SK-N-SH (cell line): Measurements from ENCODE around the gene GRIA1. TPM values are rescaled to one million over a fixed set of nuclear protein-coding genes. Genes with fewer than 3 reads are reported as not detected.

ENCODE experiments used
- CTCF ChIA-PET: fragments of 300-600, 350-600 bp; formaldehyde crosslinking; extraction: SDS; loops from one replicate; lab custom pipeline; 2021; lab: Yijun Ruan, JAX
- POLR2A ChIA-PET: fragments of 350-600 bp; sonication (Branson Sonifier 250); formaldehyde crosslinking; extraction: SDS; loops from one replicate; lab custom pipeline; 2020; ENCODE audit warnings: antibody characterized with exemption, inconsistent platforms; lab: Yijun Ruan, JAX
- DNase-seq: peaks from one replicate; pipeline ENCODE4 v3.0.0; 2012
- H2AFZ ChIP-seq: fragments of 200-600 bp; sonication (generic); 2 replicates; pipeline ENCODE4 v1.8.1; 2016; ENCODE audit warnings: antibody characterized with exemption, mild to moderate bottlenecking, low read depth
- H3F3A ChIP-seq: fragments of 200-600 bp; sonication (generic); replicated peaks from 2 replicates; pipeline ENCODE3; 2016; ENCODE audit warnings: antibody characterized with exemption, mild to moderate bottlenecking; ENCODE audit not compliant: insufficient read depth
- H3K27ac ChIP-seq, 2 experiments: fragments of 200-500 bp in 1 of 2; fragments of 200-600 bp in 1 of 2; sonication (Bioruptor generic) in 1 of 2; sonication (generic), shearing (Covaris generic) in 1 of 2; 2 replicates each; pipeline versions ENCODE4 v1.5.1 to v1.6.1; 2014 to 2016; ENCODE audit warnings: low read depth in 2 of 2, inconsistent platforms in 1 of 2, low read length in 1 of 2, mild to moderate bottlenecking in 1 of 2, mixed read lengths in 1 of 2
- H3K27me3 ChIP-seq: fragments of 200-600 bp; sonication (generic), shearing (Covaris generic); 2 replicates; pipeline ENCODE4 v1.6.1; 2016; ENCODE audit warnings: mixed run types; ENCODE audit not compliant: insufficient read depth
- H3K36me3 ChIP-seq, 2 experiments: fragments of 200-500 bp in 1 of 2; fragments of 200-600 bp in 1 of 2; sonication (Bioruptor generic) in 1 of 2; sonication (generic) in 1 of 2; replicated peaks in 1 of 2; 2 replicates each; pipeline versions ENCODE3 to v1.5.1; 2014 to 2016; ENCODE audit warnings: low read length in 1 of 2, mild to moderate bottlenecking in 1 of 2; ENCODE audit not compliant: insufficient read depth in 2 of 2, control insufficient read depth in 1 of 2
- H3K4me1 ChIP-seq, 2 experiments: fragments of 200-500 bp in 1 of 2; fragments of 200-600 bp in 1 of 2; sonication (Bioruptor generic) in 1 of 2; sonication (generic), shearing (Covaris generic) in 1 of 2; 2 replicates each; pipeline versions ENCODE4 v1.5.1 to v1.6.1; 2014 to 2016; ENCODE audit warnings: low read depth in 1 of 2, low read length in 1 of 2, mixed run types in 1 of 2; ENCODE audit not compliant: insufficient read depth in 2 of 2, control insufficient read depth in 1 of 2
- H3K4me2 ChIP-seq: fragments of 200-600 bp; sonication (generic), shearing (Covaris generic); 2 replicates; pipeline ENCODE4 v1.6.1; 2017; ENCODE audit warnings: mixed run types
- H3K4me3 ChIP-seq, 2 experiments: fragments of 200-500 bp in 1 of 2; fragments of 200-600 bp in 1 of 2; sonication (Bioruptor generic) in 1 of 2; sonication (generic), shearing (Covaris generic) in 1 of 2; 2 replicates each; pipeline versions ENCODE4 v1.5.1 to v1.8.1; 2014 to 2016; ENCODE audit warnings: low read depth in 2 of 2, inconsistent platforms in 1 of 2, low read length in 1 of 2, mild to moderate bottlenecking in 1 of 2, mixed read lengths in 1 of 2, moderate library complexity in 1 of 2
- H3K79me2 ChIP-seq: fragments of 200-600 bp; sonication (generic); 2 replicates; pipeline ENCODE4 v1.8.1; 2017; ENCODE audit warnings: mild to moderate bottlenecking; ENCODE audit not compliant: insufficient read depth
- H3K9ac ChIP-seq: fragments of 200-600 bp; sonication (generic); 2 replicates; pipeline ENCODE4 v1.6.1; 2017; ENCODE audit warnings: mixed run types
- H3K9me2 ChIP-seq: fragments of 200-600 bp; sonication (generic); 2 replicates; pipeline ENCODE4 v1.6.1; 2017; ENCODE audit warnings: mixed run types
- H3K9me3 ChIP-seq: fragments of 200-600 bp; sonication (generic); 2 replicates; pipeline ENCODE4 v1.6.1; 2017; ENCODE audit warnings: mixed run types, mild to moderate bottlenecking, moderate library complexity
- H4K20me1 ChIP-seq: fragments of 200-600 bp; sonication (generic); 2 replicates; pipeline ENCODE4 v1.6.1; 2017; ENCODE audit warnings: mild to moderate bottlenecking, mixed run types; ENCODE audit not compliant: insufficient read depth
- CHD2 ChIP-seq: fragments of 150-350 bp; IDR thresholded peaks from 2 replicates; pipeline ENCODE4 v1.6.1; 2018; ENCODE audit warnings: low read length; ENCODE audit not compliant: partially characterized antibody
- ELF1 ChIP-seq: IDR thresholded peaks from 2 replicates; pipeline ENCODE4 v1.4.0; 2012
- FOXJ3 ChIP-seq: sonication (generic); formaldehyde crosslinking; IDR thresholded peaks from 2 replicates; pipeline ENCODE4 v1.5.1; 2020; ENCODE audit warnings: mild to moderate bottlenecking, missing genetic modification reagents
- FOXM1 ChIP-seq: IDR thresholded peaks from 2 replicates; pipeline ENCODE4 v1.4.0; 2012; ENCODE audit warnings: low read depth, mild to moderate bottlenecking
- MAX ChIP-seq: IDR thresholded peaks from 2 replicates; pipeline ENCODE4 v1.4.0; 2012; ENCODE audit warnings: low read depth
- MEF2A ChIP-seq: IDR thresholded peaks from 2 replicates; pipeline ENCODE4 v1.4.0; 2012; ENCODE audit warnings: low read depth, borderline replicate concordance
- MXI1 ChIP-seq: IDR thresholded peaks from 2 replicates; pipeline ENCODE4 v1.6.1; 2012; ENCODE audit warnings: mild to moderate bottlenecking, low read depth, low read length, improper control_type of control experiment
- NFIC ChIP-seq: IDR thresholded peaks from 2 replicates; pipeline ENCODE4 v1.4.0; 2012; ENCODE audit warnings: borderline replicate concordance
- POLR2AphosphoS5 ChIP-seq: IDR thresholded peaks from 2 replicates; pipeline ENCODE4 v1.6.1; 2012; ENCODE audit warnings: low read depth, low read length
- RCOR1 ChIP-seq: fragments of 150-350 bp; IDR thresholded peaks from 2 replicates; pipeline ENCODE4 v1.6.1; 2017; ENCODE audit warnings: antibody characterized with exemption, low read length
- SIN3A ChIP-seq: IDR thresholded peaks from 2 replicates; pipeline ENCODE4 v1.6.1; 2012; ENCODE audit warnings: low read depth, mild to moderate bottlenecking, low read length, moderate library complexity, borderline replicate concordance
- TAF1 ChIP-seq: IDR thresholded peaks from 2 replicates; pipeline ENCODE4 v1.6.1; 2012; ENCODE audit warnings: low read depth, mild to moderate bottlenecking, low read length, moderate library complexity, borderline replicate concordance
- TEAD4 ChIP-seq: IDR thresholded peaks from 2 replicates; pipeline ENCODE4 v1.4.0; 2012; ENCODE audit warnings: mild to moderate bottlenecking, borderline replicate concordance; ENCODE audit not compliant: insufficient read depth
- USF1 ChIP-seq: IDR thresholded peaks from 2 replicates; pipeline ENCODE4 v1.4.0; 2012; ENCODE audit warnings: low read depth, borderline replicate concordance
- WGBS: methylation state at CpG from one replicate; pipeline ENCODE4 v1.1.6; 2017; ENCODE audit warnings: low lambda C conversion rate; 5-methylcytosine and 5-hydroxymethylcytosine counted together
- polyA plus RNA-seq, 3 experiments: library from polyadenylated mRNA; depleted of rRNA; stranded (reverse); fragments of >200 nt; gene quantifications; 2 replicates each; pipeline ENCODE4 v1.2.3, GENCODE V29; 2012
- TF ChIP-seq, protein P1 (sequence below): fragments of 150-350 bp; IDR thresholded peaks from 2 replicates; pipeline ENCODE4 v1.6.1; 2016; ENCODE audit warnings: mild to moderate bottlenecking, low read depth, low read length
- TF ChIP-seq, protein P2 (sequence below): IDR thresholded peaks from 2 replicates; pipeline ENCODE4 v1.6.1; 2012; ENCODE audit warnings: mild to moderate bottlenecking, low read depth, low read length, moderate library complexity

GRIA1 gene
- polyA plus RNA-seq, 1 of the 3 experiments (the other 2 are of a cell fraction): 0.35 TPM

DNA sequence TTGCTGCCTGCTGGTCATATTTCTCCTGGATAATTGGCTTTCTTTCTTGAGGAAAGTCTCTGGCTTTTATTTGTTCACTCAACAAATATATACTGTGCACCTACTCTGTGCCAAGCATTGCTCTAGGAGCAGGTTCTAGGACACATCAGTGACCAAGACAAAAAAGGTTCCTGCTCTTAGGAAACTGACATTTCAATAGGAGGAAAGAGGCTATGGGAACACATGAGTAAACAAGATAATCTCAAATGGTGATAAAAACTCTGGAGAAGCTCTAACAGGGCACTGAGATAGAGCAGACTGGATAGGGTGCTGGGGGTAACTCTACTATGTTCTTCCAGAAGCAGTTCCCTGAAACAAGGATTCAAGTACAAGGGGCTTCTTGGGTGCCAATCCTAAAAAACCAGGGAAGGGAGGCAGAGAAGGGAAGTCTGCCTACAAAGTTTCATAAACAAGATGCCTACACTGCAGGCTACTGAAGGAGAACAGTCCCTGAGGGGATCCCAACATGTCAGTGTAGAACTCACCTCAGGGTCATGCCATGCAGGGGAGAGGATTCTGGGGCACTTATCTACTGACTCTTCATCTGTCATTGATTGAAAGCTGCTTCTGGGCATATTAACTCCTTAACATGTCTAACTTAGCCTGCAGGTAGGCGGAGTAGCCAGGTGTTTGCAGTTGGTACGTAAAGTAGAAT, 181.3 kb downstream of the GRIA1 start:
- Histone ChIP-seq H3K9me3 (0 out of 2 replicates have a peak, but pooled peaks cover 3% of the 10 kb centered on the region), H3F3A (no peaks in the 10 kb centered on the region), H3K27me3 (no peaks in the 10 kb centered on the region), H3K79me2 (no peaks in the 10 kb centered on the region), H3K36me3 (no peaks in the 10 kb centered on the region), H3K4me1 (no peaks in the 10 kb centered on the region), H3K9me2 (no peaks in the 10 kb centered on the region), H3K9ac (no peak overlapping the region), H2AFZ (no peak overlapping the region), H3K27ac (no peak overlapping the region), H3K4me2 (no peak overlapping the region), H3K4me3 (no peak overlapping the region), H4K20me1 (no peaks in the 10 kb centered on the region)
- TF ChIP-seq SIN3A (no peak), RCOR1 (no peak), FOXJ3 (CRISPR knock-in tag) (no peak), TEAD4 (no peak), MEF2A (no peak), MXI1 (no peak), FOXM1 (no peak), NFIC (no peak), POLR2AphosphoS5 (no peak), CHD2 (no peak), USF1 (no peak), MAX (no peak), ELF1 (no peak), TAF1 (no peak)
- TF ChIP-seq, protein P1, sequence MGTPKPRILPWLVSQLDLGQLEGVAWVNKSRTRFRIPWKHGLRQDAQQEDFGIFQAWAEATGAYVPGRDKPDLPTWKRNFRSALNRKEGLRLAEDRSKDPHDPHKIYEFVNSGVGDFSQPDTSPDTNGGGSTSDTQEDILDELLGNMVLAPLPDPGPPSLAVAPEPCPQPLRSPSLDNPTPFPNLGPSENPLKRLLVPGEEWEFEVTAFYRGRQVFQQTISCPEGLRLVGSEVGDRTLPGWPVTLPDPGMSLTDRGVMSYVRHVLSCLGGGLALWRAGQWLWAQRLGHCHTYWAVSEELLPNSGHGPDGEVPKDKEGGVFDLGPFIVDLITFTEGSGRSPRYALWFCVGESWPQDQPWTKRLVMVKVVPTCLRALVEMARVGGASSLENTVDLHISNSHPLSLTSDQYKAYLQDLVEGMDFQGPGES: no peak
- TF ChIP-seq, protein P2, sequence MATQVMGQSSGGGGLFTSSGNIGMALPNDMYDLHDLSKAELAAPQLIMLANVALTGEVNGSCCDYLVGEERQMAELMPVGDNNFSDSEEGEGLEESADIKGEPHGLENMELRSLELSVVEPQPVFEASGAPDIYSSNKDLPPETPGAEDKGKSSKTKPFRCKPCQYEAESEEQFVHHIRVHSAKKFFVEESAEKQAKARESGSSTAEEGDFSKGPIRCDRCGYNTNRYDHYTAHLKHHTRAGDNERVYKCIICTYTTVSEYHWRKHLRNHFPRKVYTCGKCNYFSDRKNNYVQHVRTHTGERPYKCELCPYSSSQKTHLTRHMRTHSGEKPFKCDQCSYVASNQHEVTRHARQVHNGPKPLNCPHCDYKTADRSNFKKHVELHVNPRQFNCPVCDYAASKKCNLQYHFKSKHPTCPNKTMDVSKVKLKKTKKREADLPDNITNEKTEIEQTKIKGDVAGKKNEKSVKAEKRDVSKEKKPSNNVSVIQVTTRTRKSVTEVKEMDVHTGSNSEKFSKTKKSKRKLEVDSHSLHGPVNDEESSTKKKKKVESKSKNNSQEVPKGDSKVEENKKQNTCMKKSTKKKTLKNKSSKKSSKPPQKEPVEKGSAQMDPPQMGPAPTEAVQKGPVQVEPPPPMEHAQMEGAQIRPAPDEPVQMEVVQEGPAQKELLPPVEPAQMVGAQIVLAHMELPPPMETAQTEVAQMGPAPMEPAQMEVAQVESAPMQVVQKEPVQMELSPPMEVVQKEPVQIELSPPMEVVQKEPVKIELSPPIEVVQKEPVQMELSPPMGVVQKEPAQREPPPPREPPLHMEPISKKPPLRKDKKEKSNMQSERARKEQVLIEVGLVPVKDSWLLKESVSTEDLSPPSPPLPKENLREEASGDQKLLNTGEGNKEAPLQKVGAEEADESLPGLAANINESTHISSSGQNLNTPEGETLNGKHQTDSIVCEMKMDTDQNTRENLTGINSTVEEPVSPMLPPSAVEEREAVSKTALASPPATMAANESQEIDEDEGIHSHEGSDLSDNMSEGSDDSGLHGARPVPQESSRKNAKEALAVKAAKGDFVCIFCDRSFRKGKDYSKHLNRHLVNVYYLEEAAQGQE: no peak
- POLR2A ChIA-PET: no interaction called here
- CTCF ChIA-PET: interaction anchor here (1.2 kb wide), 1 partner anchor 237 kb away, joined by 3 read pairs; no protein-coding TSS in a partner anchor
- no peak for DNase-seq
- 73% methylated on average over 2 of the region's 2 CpGs for WGBS
